HepG2 (cell line): ENCODE data around the gene PI3. TPM values are rescaled to one million over a fixed set of nuclear protein-coding genes. Genes with fewer than 3 reads are reported as not detected.

Experiments used
- AHR ChIP-seq: IDR thresholded peaks from 2 replicates; pipeline ENCODE4 v1.6.1; 2018; ENCODE audit warnings: missing genetic modification reagents, missing compliant biosample characterization
- ATM ChIP-seq: fragments of 450-650 bp; IDR thresholded peaks from 2 replicates; pipeline ENCODE4 v1.7.1; 2017; ENCODE audit warnings: mild to moderate bottlenecking, borderline replicate concordance
- DNMT1 ChIP-seq: sonication (generic); formaldehyde crosslinking; IDR thresholded peaks from 2 replicates; pipeline ENCODE4 v1.5.1; 2020; ENCODE audit warnings: mild to moderate bottlenecking, missing genetic modification reagents
- FOSL2 ChIP-seq: sonication (generic); formaldehyde crosslinking; IDR thresholded peaks from 2 replicates; pipeline ENCODE4 v1.4.0; 2020; ENCODE audit warnings: missing genetic modification reagents
- GATAD1 ChIP-seq: IDR thresholded peaks from 2 replicates; pipeline ENCODE4 v1.6.1; 2016; ENCODE audit warnings: missing genetic modification reagents, missing compliant biosample characterization
- GTF3A ChIP-seq: sonication (generic); formaldehyde crosslinking; conservative IDR thresholded peaks from 2 replicates; pipeline ENCODE4 v1.4.0; 2020; ENCODE audit warnings: mild to moderate bottlenecking, missing genetic modification reagents
- HNRNPK ChIP-seq: fragments of 200-400 bp; formaldehyde crosslinking; IDR thresholded peaks from 2 replicates; pipeline ENCODE4 v1.6.1; 2018; ENCODE audit warnings: low read length, low read depth, moderate library complexity, mild to moderate bottlenecking; ENCODE audit not compliant: poor library complexity, severe bottlenecking
- IKZF4 ChIP-seq: sonication (generic); formaldehyde crosslinking; IDR thresholded peaks from 2 replicates; pipeline ENCODE4 v1.5.1; 2020; ENCODE audit warnings: borderline replicate concordance, mild to moderate bottlenecking, low read depth, missing genetic modification reagents; ENCODE audit errors: not compliant biosample characterization
- MAZ ChIP-seq, 2 experiments: sonication (generic) in 1 of 2; formaldehyde crosslinking in 1 of 2; IDR thresholded peaks; 2 replicates each; pipeline versions ENCODE4 v1.5.0 to v1.6.1; 2012 to 2020; ENCODE audit warnings: low read depth in 2 of 2, mild to moderate bottlenecking in 2 of 2, borderline replicate concordance in 1 of 2, improper control_type of control experiment in 1 of 2, low read length in 1 of 2, missing genetic modification reagents in 1 of 2, moderate library complexity in 1 of 2
- REL ChIP-seq: sonication (generic); formaldehyde crosslinking; conservative IDR thresholded peaks from 2 replicates; pipeline ENCODE4 v1.8.0; 2022; ENCODE audit warnings: mild to moderate bottlenecking, missing genetic modification reagents, moderate library complexity
- SKIL ChIP-seq: sonication (generic); formaldehyde crosslinking; IDR thresholded peaks from 2 replicates; pipeline ENCODE4 v1.8.0; 2022; ENCODE audit warnings: missing genetic modification reagents, mild to moderate bottlenecking, moderate library complexity, borderline replicate concordance
- SMYD3 ChIP-seq: sonication (generic); formaldehyde crosslinking; IDR thresholded peaks from 2 replicates; pipeline ENCODE4 v1.8.1; 2023; ENCODE audit warnings: mild to moderate bottlenecking, missing genetic modification reagents
- TEF ChIP-seq: sonication (generic); formaldehyde crosslinking; IDR thresholded peaks from 2 replicates; pipeline ENCODE4 v1.5.0; 2020; ENCODE audit warnings: missing genetic modification reagents
- THAP7 ChIP-seq: sonication (generic); formaldehyde crosslinking; IDR thresholded peaks from 2 replicates; pipeline ENCODE4 v1.8.1; 2023; ENCODE audit warnings: mild to moderate bottlenecking, missing genetic modification reagents
- ZKSCAN8 ChIP-seq: IDR thresholded peaks from 2 replicates; pipeline ENCODE4 v1.6.1; 2016; ENCODE audit warnings: borderline replicate concordance, missing genetic modification reagents, missing compliant biosample characterization
- ZNF282 ChIP-seq: fragments of 450-650 bp; IDR thresholded peaks from 2 replicates; pipeline ENCODE4 v1.6.1; 2018; ENCODE audit not compliant: partially characterized antibody
- ZNF570 ChIP-seq: sonication (generic); formaldehyde crosslinking; IDR thresholded peaks from 2 replicates; pipeline ENCODE4 v1.4.0; 2020; ENCODE audit warnings: mild to moderate bottlenecking, missing genetic modification reagents, borderline replicate concordance
- ZNF768 ChIP-seq: sonication (generic); formaldehyde crosslinking; IDR thresholded peaks from 2 replicates; pipeline ENCODE4 v1.4.0; 2020; ENCODE audit warnings: missing genetic modification reagents
- polyA plus RNA-seq, 8 experiments: library from polyadenylated mRNA; depleted of rRNA in 3 of 8; stranded (reverse) in 7 of 8; unstranded in 1 of 8; fragments of >200 nt; fragmentation: Illumina TruSeq in 4 of 8; extraction: Trizol in 4 of 8; gene quantifications; 2 replicates each; pipeline versions ENCODE4 v1.2.1 to v1.2.3, GENCODE V29; 2011 to 2016; ENCODE audit warnings: low read depth in 4 of 8, missing spikeins in 1 of 8, mixed read lengths in 1 of 8; ENCODE audit not compliant: insufficient read depth in 1 of 8
- total RNA-seq, 5 experiments: library from RNA; depleted of rRNA; stranded (reverse); fragments of >200 nt; fragmentation: Illumina TruSeq; extraction: Trizol; gene quantifications; 2 replicates each; pipeline ENCODE4 v1.2.3, GENCODE V29; 2016; ENCODE audit warnings: low read depth in 1 of 5
- TF ChIP-seq, protein P1 (sequence below), 2 experiments: sonication (generic) in 1 of 2; formaldehyde crosslinking in 1 of 2; IDR thresholded peaks; 2 replicates each; pipeline versions ENCODE4 v1.4.0 to v1.6.1; 2018 to 2020; ENCODE audit warnings: missing genetic modification reagents in 2 of 2, borderline replicate concordance in 1 of 2, low read depth in 1 of 2, mild to moderate bottlenecking in 1 of 2, missing biosample characterization in 1 of 2
- TF ChIP-seq, protein P2 (sequence below): sonication (generic); formaldehyde crosslinking; IDR thresholded peaks from 2 replicates; pipeline ENCODE4 v1.8.1; 2023; ENCODE audit warnings: missing genetic modification reagents, mild to moderate bottlenecking, borderline replicate concordance

PI3 gene
- total and polyA plus RNA-seq, 2 of the 13 experiments (the other 11 are each of a cell fraction or from before 2014, with no cell fraction given), result 0.22 TPM; not detected in 1

- TF ChIP-seq, protein P1, sequence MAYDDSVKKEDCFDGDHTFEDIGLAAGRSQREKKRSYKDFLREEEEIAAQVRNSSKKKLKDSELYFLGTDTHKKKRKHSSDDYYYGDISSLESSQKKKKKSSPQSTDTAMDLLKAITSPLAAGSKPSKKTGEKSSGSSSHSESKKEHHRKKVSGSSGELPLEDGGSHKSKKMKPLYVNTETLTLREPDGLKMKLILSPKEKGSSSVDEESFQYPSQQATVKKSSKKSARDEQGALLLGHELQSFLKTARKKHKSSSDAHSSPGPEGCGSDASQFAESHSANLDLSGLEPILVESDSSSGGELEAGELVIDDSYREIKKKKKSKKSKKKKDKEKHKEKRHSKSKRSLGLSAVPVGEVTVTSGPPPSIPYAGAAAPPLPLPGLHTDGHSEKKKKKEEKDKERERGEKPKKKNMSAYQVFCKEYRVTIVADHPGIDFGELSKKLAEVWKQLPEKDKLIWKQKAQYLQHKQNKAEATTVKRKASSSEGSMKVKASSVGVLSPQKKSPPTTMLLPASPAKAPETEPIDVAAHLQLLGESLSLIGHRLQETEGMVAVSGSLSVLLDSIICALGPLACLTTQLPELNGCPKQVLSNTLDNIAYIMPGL (CRISPR knock-in tag; IDR thresholded peaks at IDR 0.05; ENCODE audit: borderline replicate concordance in 1 of 2, low read depth in 1 of 2), result 0 out of 4 replicates have a peak, but pooled peaks of 1 of the 2 experiments have one; percentile 20
- TF ChIP-seq SKIL (CRISPR knock-in tag), result no peak
- TF ChIP-seq MAZ (IDR thresholded peaks at IDR 0.05; ENCODE audit: borderline replicate concordance, low read depth, low read length), result 0 out of 2 replicates have a peak, but pooled peaks have one; percentile 32
- TF ChIP-seq MAZ (CRISPR knock-in tag; IDR thresholded peaks at IDR 0.05; ENCODE audit: low read depth), result no peak
- no peak for TF ChIP-seq ZNF282
- peak; percentile 45; the same call in 1 of the 2 replicates for TF ChIP-seq ZNF768 (CRISPR knock-in tag)
- TF ChIP-seq SMYD3 (CRISPR knock-in tag), result no peak
- 0 out of 2 replicates have a peak, but pooled peaks have one; percentile 50 for TF ChIP-seq DNMT1 (CRISPR knock-in tag)
- no peak for TF ChIP-seq ATM
- no peak for TF ChIP-seq REL (CRISPR knock-in tag)
- TF ChIP-seq TEF, result no peak
- TF ChIP-seq GTF3A (CRISPR knock-in tag), result no peak
- no peak for TF ChIP-seq ZNF570 (CRISPR knock-in tag)
- TF ChIP-seq GATAD1, result no peak
- TF ChIP-seq, protein P2, sequence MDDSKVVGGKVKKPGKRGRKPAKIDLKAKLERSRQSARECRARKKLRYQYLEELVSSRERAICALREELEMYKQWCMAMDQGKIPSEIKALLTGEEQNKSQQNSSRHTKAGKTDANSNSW (CRISPR knock-in tag), result no peak
- TF ChIP-seq AHR (CRISPR knock-in tag), result 0 out of 2 replicates have a peak, but pooled peaks have one; percentile 68
- TF ChIP-seq IKZF4 (CRISPR knock-in tag), result no peak
- no peak for TF ChIP-seq FOSL2 (CRISPR knock-in tag)
- TF ChIP-seq HNRNPK, result no peak
- TF ChIP-seq THAP7 (CRISPR knock-in tag), result no peak
- TF ChIP-seq ZKSCAN8 (CRISPR knock-in tag), result no peak
Observed at GRCh38 chr20:45138561-45139300, 36.0 kb upstream of the PI3 start (continued).
